Measurements from ENCODE around the gene DUSP18.
A peak's percentile ranks its signal among the peaks of the same experiment; 100 is the strongest.
"Not testable (repeated sequence)": the region's sequence is repeated elsewhere in the genome, so short reads cannot be mapped to it uniquely, and the experiment has no call there.

DUSP18 gene

DNA sequence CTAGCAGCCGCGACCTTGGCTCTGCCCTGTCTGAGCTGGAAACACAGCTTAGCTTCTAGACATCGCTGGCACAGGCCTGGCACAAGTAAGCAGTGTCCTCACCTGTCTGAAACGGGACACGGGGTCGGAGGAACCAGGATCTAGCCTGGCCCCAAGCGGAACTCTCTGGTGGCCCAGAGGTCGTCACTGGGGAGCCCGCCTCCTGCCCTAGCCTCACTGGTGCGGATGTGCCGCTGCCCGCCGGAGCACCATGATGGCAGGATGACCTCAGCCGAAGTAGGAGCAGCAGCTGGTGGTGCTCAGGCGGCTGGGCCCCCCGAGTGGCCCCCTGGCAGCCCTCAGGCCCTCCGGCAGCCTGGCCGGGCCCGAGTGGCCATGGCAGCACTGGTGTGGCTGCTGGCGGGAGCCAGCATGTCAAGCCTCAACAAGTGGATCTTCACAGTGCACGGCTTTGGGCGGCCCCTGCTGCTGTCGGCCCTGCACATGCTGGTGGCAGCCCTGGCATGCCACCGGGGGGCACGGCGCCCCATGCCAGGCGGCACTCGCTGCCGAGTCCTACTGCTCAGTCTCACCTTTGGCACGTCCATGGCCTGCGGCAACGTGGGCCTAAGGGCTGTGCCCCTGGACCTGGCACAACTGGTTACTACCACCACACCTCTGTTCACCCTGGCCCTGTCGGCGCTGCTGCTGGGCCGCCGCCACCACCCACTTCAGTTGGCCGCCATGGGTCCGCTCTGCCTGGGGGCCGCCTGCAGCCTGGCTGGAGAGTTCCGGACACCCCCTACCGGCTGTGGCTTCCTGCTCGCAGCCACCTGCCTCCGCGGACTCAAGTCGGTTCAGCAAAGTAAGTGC, 31.2 kb downstream of the DUSP18 start:
- DNase-seq, result no peak

DNA sequence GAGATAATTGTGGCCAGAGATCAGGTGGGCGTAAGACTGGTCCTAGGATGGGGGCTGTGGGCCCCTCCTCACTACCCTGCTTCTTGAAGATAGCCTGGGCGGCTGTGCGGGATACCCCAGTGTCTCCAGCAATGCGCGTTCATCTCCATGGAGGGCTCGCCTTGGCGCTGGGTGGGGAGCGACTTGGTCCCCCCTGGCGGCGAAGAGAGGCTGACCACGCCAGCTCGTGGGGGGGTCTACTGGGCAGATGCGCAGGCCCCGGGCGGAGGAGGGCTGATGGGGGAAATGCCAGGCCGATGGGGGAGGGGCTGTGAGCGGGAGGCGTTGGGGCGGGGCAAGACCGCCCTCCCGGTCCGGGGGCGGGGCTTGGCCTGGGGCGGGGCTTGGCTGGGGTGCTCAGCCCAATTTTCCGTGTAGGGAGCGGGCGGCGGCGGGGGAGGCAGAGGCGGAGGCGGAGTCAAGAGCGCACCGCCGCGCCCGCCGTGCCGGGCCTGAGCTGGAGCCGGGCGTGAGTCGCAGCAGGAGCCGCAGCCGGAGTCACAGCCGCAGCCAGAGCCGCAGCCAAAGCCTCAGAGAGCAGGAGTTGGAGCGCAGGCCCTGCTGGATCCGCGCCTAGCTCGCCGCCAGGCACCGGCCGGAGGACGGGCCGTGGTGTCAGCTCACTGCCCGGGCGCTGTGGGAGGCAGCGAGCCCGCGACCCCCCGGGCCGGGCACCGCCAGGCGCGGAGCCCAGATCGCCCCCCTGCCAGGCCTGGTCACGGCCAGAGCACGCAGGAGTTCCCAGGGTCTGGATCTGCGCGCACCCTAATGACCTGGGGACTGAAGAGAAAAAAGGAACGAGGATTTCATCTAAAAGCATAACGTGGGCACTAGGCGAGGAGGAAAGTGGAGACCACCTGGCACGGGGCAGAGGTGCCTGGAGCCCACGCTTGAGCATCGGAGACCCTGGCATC, 32.1 kb downstream of the DUSP18 start, which contains the start of gene SLC35E4:
Gene SLC35E4 (plus strand): TSS at position 509 of the 953 bp plus-strand sequence. CDS start 670 bp downstream, outside the sequence.
- DNase-seq, result peak; percentile 82

DNA sequence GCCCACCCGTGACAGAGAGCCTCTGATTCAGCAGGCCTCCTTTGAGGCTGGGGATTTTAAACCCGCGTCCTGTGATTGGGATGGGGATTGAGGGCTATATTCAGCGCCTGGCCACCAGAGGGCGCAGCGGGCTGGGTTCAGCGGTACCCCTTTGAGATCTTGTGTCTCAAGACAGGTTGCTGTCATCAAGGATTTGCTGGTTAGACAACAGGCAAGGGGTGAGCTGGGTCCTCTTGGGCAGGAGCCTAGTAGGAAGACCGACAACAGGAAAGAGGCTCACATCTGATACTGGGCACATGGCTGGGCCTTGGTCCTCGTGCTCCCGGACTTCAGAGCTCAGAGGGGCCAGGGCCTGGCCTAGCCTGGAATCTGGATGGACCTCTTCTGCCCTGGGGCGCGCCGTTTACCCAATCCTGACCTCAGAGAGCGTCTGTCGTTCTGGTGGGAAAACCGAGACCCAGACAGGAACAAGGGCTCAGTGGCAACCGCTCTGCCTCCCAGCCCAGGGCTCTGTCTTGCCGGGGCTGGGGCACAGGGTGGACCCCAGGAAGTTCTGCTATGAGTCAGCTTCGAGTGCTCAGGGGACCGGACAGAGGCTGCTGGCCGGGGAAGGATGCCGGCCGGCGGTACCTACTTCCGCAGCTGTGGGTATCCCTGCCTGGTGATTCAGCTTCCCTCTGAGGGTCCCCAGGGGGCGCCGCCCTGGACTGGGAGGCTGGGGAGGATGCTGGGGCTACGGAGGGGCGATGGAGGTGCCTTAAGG, 33.0 kb downstream of the DUSP18 start:
- DNase-seq, result peak; percentile 59

DNA sequence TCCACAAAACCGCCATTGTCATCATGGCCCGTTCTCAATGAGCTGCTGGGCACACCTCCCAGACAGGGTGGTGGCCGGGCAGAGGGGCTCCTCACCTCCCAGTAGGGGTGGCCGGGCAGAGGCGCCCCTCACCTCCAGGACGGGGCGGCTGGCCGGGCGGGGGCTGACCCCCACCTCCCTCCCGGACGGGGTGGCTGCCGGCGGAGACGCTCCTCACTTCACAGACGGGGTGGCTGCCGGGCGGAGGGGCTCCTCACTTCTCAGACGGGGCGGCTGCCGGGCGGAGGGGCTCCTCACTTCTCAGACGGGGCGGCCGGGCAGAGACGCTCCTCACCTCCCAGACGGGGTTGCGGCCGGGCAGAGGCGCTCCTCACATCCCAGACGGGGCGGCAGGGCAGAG, 36.2 kb downstream of the DUSP18 start:
- not testable (repeated sequence) for DNase-seq

DNA sequence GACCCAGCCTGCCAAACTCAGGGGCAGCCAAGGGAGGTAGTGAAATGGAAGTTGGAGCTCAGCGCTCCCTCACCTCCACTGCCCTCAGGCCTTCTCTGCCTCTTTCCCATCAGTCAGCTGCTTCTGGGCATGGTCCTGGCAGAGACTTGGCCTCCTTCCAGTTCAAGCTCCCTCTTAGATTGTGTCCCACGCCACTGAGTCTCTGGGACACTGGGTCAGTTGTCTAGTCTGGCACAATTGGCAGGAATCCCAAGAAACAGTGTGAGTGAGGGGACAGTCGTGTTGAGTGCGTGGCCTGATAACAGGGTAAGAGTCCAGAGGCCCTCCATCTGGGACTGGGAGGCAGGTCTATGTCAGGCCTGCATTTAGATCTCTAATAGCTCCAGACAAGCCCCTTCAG, 39.2 kb downstream of the DUSP18 start:
- DNase-seq, result no peak

DNA sequence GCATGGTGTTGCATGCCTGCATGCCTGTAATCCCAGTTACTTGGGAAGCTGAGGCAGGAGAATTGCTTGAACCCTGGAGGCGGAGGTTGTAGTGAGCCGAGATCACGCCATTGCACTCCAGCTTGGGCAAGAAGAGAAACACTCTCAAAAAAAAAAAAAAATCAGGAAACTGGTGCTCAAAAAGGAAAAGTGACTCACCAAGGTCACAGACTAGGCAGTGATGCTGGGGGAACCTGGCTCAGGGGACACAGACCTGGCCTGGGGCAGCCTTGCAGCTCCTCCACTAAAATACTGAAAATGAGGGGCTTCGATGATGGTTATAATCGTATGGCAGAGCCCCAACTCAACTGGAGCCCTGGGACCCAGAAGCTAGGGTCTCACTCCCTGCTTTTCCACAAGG, 40.2 kb downstream of the DUSP18 start:
- no peak for DNase-seq

DNA sequence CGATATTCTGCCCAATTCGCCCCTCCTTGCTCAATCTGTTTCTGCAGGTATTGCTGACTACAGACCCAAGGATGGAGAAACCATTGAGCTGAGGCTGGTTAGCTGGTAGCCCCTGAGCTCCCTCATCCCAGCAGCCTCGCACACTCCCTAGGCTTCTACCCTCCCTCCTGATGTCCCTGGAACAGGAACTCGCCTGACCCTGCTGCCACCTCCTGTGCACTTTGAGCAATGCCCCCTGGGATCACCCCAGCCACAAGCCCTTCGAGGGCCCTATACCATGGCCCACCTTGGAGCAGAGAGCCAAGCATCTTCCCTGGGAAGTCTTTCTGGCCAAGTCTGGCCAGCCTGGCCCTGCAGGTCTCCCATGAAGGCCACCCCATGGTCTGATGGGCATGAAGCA, 41.3 kb downstream of the DUSP18 start:
- no peak for DNase-seq

DNA sequence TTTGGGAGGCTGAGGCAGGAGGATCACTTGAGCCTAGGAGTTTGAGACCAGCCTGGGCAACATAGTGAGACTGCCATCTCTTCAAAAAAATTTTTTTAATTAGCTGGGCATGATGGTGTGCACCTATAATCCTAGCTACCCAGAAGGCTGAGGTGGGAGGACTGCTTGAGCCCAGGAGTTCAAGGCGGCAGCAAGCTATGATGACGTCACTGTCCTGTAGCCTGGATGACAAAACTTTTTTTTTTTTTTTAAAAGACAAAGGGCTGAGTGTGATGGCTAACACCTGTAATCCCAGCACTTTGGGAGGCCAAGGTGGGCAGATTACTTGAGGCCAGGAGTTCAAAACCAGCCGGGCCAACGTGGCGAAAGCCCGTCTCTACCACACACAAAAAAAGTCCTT, 47.8 kb downstream of the DUSP18 start:
- DNase-seq, result not testable (repeated sequence)

DNA sequence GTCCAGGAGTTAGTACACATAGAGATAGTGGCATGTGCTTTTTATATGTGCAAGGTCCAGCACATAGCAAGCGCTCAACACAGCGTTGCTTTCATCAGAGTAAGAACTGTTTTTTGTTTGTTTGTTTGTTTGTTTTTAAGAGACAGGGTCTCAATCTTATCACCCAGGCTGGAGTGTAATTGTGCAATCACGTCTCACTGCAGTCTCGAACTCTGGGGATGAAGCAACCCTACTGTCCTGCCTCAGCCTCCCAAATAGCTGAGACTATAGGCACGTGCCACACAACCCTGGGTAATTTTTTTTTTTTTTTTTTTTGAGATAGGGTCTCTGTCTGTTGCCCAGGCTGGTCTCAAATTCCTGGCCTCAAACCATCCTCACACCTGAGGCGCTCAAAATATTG, 49.9 kb downstream of the DUSP18 start:
- no peak for DNase-seq

DNA sequence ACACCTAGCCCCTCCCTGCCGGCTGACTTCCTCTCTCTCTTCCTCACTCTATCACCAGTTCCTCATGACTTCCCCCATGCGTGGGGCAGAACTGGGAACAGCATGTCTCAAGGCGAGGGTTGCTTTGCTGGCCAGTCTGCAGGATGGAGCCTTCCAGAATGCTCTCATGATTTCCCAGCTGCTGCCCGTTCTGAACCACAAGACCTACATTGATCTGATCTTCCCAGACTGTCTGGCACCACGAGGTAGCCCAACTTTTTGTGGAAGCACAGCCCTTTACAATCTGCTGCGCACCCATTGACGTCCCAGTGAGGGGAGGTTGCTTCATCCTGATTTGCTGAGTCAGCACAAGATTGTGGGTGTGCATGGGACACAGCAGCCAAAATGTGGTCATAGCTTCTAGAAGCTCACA, 52.1 kb downstream of the DUSP18 start:
- DNase-seq, result no peak

DNA sequence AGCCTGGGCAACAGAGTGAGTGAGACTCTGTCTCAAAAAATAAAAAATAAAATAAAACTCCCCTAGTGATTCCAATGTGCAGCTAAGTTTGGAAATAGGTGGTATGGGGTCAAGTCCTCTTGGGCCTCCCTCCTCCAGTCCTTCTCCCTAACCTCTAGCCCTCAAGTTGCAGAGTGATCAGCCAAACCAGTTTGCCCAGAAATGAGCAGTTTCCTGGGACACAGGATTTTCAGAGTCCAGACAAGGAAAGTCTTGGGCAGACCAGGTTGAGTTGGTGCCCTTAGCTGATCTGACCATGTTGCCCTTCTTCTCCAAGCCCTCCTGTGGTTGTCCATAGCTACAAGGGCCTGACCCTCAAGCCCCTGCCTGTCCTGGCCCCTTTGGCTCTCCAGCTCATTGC, 52.8 kb downstream of the DUSP18 start:
- DNase-seq, result no peak

DNA sequence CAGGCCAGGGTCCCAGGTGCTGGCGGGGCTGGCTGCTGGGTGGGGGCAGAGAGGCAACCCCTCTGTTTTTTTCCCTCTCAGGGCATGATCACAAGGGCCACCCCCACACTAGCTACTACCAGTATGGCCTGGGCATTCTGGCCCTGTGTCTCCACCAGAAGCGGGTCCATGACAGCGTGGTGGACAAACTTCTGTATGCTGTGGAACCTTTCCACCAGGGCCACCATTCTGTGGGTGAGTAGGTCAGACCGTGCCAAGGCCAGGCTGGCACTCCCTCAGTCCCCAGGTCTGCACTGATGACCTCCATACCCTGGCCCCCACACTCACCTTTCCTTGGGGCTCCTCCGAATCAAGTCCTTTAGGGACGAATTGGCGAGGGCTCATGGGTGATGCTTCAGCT, 53.4 kb downstream of the DUSP18 start:
- no peak for DNase-seq

DNA sequence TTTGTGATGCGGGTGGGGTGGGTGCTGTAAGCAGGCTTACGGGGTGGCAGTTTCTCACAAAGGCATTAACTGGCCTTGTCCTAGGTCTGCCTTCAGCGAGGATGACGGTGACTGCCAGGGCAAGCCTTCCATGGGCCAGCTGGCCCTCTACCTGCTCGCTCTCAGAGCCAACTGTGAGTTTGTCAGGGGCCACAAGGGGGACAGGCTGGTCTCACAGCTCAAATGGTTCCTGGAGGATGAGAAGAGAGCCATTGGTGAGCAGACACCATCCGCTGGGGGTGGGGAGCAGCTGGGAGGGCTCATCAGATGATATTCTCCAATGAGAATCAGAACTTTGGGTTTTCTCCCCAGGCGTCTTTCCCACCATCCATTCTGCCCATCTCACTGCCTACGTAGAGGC, 54.9 kb downstream of the DUSP18 start:
- DNase-seq, result no peak
